GM19193 (cell line): ENCODE data around the gene RAPGEF4.

Experiments
- POLR2A ChIP-seq: IDR thresholded peaks from 4 replicates; pipeline ENCODE4 v1.6.1; 2011; ENCODE audit not compliant: insufficient read depth, insufficient read length; ENCODE audit errors: extremely low read depth

Gene RAPGEF4

GRCh38 chr2:172722481-172722880, 13.2 kb upstream of the RAPGEF4 start:
- no peak for TF ChIP-seq POLR2A

- no peak for TF ChIP-seq POLR2A
These were observed 12.4 kb upstream of the RAPGEF4 start for GRCh38 chr2:172723286-172723685.

- no peak for TF ChIP-seq POLR2A
These were observed 10.9 kb upstream of the RAPGEF4 start for GRCh38 chr2:172724724-172725123.

DNA sequence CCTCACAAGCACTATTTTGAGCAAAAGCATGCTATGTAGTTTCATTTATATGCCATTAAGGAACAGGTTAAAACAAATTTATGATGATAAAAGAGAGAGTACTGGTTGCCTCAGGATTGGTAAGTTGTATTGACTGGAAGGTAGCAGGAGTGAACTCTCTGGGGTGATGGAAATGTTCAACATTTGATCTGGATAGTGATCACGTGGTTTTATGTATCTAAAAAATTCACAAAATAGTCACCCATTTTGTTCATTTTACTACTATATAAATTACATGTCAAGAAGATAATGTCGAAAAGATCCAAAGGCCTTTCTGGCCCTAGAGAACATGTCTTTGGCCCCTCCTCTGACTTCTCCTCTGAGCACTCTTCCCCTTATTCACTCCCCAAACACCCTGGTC, 10.4 kb upstream of the RAPGEF4 start:
- TF ChIP-seq POLR2A: no peak

DNA sequence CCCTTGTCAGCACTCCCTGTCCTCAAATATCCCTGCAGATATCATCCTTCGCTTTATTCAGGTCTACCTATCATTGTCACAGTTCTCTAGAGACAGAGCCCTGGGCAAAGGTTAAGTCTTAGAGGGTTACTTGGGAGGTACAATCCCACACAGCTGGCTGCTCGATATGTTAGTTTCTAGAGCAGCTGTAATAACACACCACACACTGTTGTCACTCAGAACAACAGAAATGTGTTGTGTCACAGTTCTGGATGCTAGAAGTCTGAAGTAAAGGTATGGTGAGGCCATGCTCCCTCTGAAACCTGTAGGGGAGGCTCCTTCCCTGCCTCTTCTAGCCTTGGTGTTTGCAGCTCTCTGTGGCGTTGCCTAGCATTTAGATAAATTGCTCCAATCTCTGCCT, 9.9 kb upstream of the RAPGEF4 start:
- no peak for TF ChIP-seq POLR2A

DNA sequence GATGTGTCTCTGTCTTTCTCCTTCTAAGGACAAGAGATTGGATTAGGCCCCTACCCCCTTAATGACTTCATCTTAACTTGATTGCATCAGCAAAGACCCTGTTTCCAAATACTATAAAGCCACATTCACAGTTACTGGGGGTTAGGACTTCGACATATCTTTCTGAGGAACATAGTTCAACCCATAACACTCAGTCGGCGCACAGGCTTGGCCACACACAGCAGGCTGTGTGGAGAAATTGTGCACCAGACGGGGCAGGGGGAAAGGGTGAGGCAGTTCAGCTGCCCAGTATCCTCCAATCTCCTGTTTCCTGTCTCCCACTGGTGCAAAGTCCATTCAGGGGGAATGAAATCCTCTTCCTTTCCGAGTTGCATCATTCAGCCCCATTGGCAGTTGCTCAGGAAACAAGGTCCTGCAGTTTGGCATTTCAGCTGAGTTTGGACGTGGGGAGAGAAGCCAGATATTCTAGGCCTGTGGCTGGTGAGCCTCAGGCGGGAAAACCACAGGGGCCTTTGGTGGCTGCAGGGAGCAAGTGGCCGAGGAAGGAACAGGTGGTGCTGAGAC, 9.4 kb upstream of the RAPGEF4 start:
- TF ChIP-seq POLR2A: no peak

DNA sequence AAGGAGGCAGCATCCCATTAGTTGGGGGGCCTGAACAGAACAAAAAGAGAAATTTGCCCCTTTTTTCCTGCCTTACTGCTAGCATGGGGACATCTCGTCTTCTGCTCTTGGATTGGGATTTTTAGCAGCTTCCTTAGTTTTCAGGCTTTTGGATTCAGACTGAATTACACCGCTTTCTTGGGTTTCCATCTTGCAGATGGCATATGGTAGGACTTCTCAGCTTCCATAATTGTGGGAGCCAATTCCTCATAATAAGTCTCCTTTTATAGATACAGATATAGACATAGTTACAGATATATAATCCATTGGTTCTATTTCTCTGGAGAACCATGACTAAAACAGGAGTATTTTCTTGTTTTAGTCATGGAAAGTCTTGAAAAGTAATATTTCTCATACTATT, 5.2 kb upstream of the RAPGEF4 start:
- no peak for TF ChIP-seq POLR2A

- no peak for TF ChIP-seq POLR2A
These were observed 699 bp upstream of the RAPGEF4 start for GRCh38 chr2:172734711-172735581.

DNA sequence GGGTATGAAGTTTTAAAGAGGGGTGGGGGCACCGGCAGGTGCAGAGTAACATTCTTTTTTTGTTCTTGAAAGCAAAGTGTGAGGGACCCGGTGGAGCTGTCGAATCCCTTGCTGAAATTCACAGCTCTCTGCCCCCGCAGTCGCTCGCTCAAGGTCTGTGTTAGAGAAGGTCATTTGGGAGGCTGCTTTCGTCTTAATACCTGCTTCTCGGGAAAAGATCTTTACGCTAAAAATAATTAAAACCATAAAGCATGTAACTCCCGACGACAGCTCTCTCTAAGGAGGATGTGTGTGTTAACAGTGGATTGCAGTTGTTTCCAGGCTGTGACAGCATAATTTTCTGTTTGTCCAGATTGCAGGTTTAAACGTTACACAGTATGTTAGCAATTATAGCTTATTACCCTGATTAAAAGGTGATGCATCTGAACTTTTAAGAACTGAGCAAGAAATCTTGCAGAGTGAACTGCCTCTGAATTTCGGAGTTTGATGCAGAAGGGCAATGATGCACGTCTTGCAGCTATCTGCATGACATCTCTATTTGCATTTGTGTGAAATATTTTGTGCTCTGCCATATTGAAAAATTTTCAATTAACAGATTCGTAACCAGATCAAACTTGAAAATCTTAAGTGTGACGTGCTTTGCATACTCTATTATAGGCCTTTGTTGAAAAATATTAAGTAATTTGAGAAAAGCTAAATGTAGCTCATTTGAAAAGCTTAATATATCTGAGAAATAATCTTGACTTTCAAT, 954 bp downstream of the RAPGEF4 start:
- TF ChIP-seq POLR2A: no peak

- TF ChIP-seq POLR2A: no peak
These were observed 4.1 kb downstream of the RAPGEF4 start for GRCh38 chr2:172739661-172740266.

GRCh38 chr2:172740856-172741255, 5.2 kb downstream of the RAPGEF4 start:
- TF ChIP-seq POLR2A: no peak

GRCh38 chr2:172742931-172743540, 7.4 kb downstream of the RAPGEF4 start:
- no peak for TF ChIP-seq POLR2A

DNA sequence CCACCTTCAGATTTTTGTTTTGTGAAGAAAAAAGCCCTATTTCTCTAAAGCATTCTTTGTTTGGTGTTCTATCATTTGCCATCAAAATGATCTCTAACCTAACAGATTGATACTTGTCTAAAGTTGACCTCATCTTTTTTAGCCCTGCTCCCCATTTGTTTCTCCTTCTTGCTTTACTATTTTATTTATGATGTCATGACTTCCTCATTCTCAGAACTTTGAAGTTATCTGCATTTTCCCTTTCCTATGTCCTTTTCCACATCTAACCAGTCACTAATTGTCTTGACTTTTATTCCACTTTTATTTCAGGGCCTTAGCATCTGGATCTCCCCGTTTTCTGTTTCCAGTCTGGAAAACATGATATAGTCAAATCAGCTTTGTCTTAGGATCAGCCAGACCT, 8.3 kb downstream of the RAPGEF4 start:
- TF ChIP-seq POLR2A: no peak

GRCh38 chr2:172745636-172746035, 10.0 kb downstream of the RAPGEF4 start:
- no peak for TF ChIP-seq POLR2A

DNA sequence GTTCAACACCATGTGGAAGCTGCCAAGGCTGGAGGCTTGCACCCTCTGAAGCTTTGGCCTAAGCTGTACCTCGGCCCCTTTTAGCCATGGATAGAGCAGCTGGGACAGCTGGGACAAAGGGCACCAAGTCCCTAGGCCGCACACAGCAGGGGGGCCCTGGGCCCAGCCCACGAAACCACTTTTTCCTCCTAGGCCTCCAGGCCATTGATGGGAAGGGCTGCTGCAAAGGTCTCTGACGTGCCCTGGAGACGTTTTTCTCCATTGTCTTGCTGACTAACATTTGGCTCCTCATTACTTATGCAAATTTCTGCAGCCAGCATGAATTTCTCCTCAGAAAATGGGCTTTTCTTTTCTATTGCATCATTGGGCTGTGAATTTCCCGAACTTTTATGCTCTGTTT, 13.7 kb downstream of the RAPGEF4 start:
- no peak for TF ChIP-seq POLR2A

- no peak for TF ChIP-seq POLR2A
These were observed 15.9 kb downstream of the RAPGEF4 start for GRCh38 chr2:172751564-172751963.

DNA sequence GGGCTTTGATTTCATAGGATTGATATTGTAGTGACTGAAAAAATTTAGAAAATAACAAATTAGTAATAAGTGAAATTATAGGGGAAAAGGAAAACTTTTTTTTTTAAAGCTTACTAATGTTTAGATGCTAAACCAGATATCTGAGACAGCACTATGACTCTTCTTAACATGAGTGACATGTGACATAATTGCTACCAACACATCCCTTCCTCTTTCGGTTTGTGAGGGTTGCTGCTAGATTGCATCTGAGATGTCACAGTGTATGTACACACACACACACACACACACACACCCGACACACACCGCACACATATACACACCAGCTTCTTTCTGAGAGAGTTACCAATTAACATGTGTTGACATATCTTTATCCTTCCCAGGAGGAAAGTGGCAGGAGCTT, 18.0 kb downstream of the RAPGEF4 start:
- TF ChIP-seq POLR2A: no peak
